Activated naive CD8-positive, alpha-beta T cell treated with anti-CD3 and anti-CD28 coated beads, Interleukin-2, amount 50 U/mL, for 16 hours (primary cell): ENCODE data around the gene KRTAP6-1.

Experiments
- DNase-seq: peaks from one replicate; pipeline ENCODE4 v3.0.0-alpha.2; 2020; ENCODE audit warnings: low read depth, low spot score

Gene KRTAP6-1, protein sequence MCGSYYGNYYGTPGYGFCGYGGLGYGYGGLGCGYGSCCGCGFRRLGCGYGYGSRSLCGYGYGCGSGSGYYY

DNA sequence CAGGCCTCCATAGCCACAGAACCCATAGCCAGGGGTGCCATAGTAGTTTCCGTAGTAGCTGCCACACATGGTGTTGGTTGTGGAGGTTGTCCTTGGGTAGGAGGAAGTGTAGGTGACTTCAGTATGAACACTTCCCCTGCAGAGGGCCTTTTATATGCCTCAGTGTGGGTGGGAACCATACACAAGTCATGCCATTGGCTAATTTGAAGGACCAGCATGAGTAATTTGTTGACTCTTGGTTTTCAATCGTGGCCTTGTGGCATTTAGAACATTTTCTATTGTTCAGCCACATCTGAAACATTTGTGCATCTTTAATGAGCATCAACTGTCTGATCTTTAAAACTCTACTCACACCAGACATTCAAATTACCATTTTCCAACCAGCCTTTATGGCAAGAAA, at the start of gene KRTAP6-1:
TSS of gene KRTAP6-1 (minus strand) at position 95 of the 400 bp plus-strand sequence. CDS start at position 69, 26 bp downstream.
- DNase-seq, result no peak

GRCh38 chr21:30652891-30653290, 39.2 kb upstream of the KRTAP6-1 start:
- no peak for DNase-seq

DNA sequence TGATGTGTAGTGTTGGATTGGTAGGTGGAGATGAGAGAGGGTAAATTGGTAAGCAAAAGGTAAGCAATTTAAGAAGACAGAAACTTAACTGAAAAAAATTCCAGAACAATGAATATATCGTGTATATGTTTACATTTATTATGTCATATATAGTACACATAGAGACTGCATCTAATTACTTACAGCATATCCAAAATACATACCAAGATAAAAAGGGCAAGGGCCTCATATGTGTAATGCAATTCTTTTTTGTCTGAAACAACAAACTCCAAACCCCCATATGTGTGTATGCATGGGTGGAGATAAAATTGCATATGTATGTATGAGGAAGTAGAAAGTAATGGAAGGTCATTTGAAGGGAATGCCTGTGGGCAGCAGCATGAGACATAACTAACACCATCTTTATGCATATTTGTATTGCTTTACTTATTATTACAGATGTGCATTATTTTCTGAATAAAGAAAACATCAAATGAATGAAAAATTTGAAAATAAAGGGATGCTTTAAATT, 33.2 kb upstream of the KRTAP6-1 start:
- DNase-seq, result no peak

DNA sequence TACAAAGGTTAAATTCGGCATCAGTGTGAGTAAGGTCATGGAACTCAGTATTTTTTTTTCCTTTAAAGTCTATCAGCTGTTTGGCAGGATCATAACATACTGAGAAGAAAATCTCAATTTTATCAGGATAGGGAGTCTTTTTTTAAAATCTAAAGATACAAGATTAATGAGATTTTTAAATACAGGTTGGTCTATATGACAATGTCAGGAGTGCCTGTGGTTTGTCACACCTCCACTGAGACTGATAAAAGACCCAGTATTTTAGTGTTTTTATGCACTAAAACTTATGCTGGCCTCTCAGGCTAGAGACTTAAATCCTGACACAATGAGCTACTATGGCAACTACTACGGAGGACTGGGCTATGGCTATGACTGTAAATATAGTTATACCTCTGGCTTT, 28.8 kb upstream of the KRTAP6-1 start, which contains the start of gene KRTAP20-3:
TSS of gene KRTAP20-3 (plus strand) at position 301 of the 400 bp plus-strand sequence.
- DNase-seq, result no peak

DNA sequence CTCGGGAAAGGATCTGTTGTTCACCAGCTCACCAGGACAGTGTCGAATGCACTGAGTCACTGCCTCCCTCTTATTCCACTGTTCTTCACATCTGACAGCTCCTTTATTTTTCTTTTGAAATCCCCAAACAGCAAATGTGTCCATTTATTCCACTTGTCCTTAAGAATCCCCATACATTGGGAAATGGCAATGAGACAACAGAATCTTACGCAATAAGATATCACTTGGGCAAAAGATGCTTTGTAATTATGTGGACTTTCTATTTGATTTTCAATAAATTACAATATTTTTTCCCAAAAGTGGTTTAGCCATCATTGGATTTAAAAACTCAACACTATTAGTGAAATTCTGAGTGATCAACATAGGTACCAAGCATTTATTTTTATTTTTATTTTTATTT, 25.0 kb upstream of the KRTAP6-1 start:
- no peak for DNase-seq

- DNase-seq, result no peak
Observed at GRCh38 chr21:30634906-30635305, 21.2 kb upstream of the KRTAP6-1 start, which contains the start of gene KRTAP20-2. KRTAP20-2 (plus strand) TSS chr21:30635206; CDS start chr21:30635264, 58 bp downstream.

GRCh38 chr21:30629200-30629599, 15.5 kb upstream of the KRTAP6-1 start:
- DNase-seq, result no peak

- DNase-seq, result no peak
Observed at GRCh38 chr21:30628109-30628508, 14.4 kb upstream of the KRTAP6-1 start.

- DNase-seq, result no peak
Observed at GRCh38 chr21:30625449-30626165, 11.9 kb upstream of the KRTAP6-1 start.

- no peak for DNase-seq
Observed at GRCh38 chr21:30623362-30623761, 9.6 kb upstream of the KRTAP6-1 start.

DNA sequence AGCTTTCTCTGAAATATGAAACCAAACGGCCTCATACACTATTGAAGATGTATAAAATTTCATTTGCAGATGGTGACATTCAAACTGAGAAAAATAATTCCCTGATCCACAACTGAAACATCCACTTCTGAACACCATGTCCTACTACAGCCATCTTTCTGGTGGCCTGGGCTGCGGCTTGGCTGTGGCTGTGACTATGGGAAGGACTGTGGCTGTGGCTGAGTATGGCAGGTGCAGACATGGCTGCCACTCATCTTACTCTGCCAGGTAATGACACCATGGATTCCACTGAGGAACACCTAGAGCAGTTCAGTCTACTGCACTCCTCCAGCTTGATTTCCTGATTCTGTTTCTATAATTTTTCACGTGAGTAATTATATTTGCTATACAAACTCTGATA, 6.8 kb upstream of the KRTAP6-1 start, which contains the start of gene KRTAP20-4:
TSS of gene KRTAP20-4 (plus strand) at position 106 of the 400 bp plus-strand sequence.
- no peak for DNase-seq

GRCh38 chr21:30620080-30620479, 6.3 kb upstream of the KRTAP6-1 start:
- no peak for DNase-seq

GRCh38 chr21:30616125-30616524, 2.4 kb upstream of the KRTAP6-1 start, which contains the start of gene KRTAP20-1:
KRTAP20-1 (plus strand) TSS chr21:30616425; CDS start chr21:30616455, 30 bp downstream.
- no peak for DNase-seq

DNA sequence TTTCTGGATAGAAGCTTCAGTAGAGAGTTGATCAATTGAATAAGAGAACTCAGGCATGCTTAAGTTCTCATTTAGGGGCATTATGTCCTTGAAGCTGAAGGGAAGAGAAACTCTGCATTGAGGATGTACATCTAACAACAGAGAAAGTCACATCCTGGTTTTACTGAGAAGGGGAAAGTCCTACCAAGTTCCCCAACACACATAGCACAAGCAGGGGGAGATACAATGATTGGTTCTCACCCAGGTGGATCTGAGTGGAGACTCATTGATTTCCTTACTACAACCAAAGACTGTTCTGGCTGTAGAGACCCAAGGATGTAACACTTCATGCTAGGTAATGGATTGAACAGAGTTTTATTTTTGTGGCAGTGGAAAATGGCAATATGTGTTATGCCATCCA, 1.5 kb upstream of the KRTAP6-1 start:
- no peak for DNase-seq

GRCh38 chr21:30612132-30612531, 1.6 kb downstream of the KRTAP6-1 start:
- DNase-seq, result no peak

- DNase-seq, result no peak
Observed at GRCh38 chr21:30605968-30606367, 7.8 kb downstream of the KRTAP6-1 start.

DNA sequence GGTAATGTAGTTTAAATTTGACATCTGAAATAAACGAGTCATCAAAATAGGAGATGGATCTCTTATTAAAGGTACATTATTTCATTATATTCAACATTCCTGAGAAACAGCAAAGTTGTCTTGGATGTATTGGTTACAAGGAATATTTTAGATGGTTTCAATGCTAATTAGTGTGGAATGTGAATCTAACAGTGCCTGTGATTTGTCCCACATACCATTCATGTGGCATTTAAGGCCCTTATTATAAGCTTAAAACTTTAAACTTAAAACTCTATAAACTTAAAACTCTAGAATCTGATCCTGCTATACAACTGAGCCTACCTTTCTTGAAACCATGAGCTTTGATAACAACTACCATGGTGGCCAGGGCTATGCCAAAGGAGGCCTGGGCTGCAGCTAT, 12.9 kb downstream of the KRTAP6-1 start, which contains the start of gene KRTAP22-1:
TSS of gene KRTAP22-1 (plus strand) at position 301 of the 400 bp plus-strand sequence.
- no peak for DNase-seq

- no peak for DNase-seq
Observed at GRCh38 chr21:30598802-30599201, 14.9 kb downstream of the KRTAP6-1 start, which contains the start of gene KRTAP6-2. KRTAP6-2 (minus strand) TSS chr21:30598902; CDS start chr21:30598874, 28 bp downstream.

- no peak for DNase-seq
Observed at GRCh38 chr21:30592140-30592539, 21.6 kb downstream of the KRTAP6-1 start, which contains the start of gene KRTAP6-3. KRTAP6-3 (plus strand) TSS chr21:30592440; CDS start chr21:30592446, 6 bp downstream.

GRCh38 chr21:30590297-30590696, 23.4 kb downstream of the KRTAP6-1 start, which contains the start of gene KRTAP22-2:
KRTAP22-2 (minus strand) TSS chr21:30590397.
- no peak for DNase-seq

GRCh38 chr21:30582870-30583269, 30.9 kb downstream of the KRTAP6-1 start:
- DNase-seq, result no peak

DNA sequence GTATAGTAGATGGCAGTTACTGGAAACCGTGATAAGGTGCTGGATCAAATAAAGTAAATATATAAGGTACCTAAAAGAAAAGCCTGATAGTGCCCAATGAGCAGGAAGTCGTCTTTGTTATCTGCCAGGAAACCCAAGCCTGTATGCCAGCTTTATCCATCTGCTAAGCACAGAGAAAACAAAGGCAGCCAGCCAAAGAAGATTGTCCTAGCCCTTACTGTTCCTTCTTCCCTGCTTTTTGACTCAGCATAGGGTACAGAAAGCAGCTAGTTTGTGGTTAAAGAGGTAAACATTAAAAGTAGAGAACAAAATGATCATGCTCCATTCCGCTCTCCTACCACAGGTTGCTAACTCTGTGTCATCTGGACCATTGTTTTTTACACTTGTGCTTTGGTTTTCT, 33.6 kb downstream of the KRTAP6-1 start:
- no peak for DNase-seq
